Activated CD8-positive, alpha-beta T cell treated with anti-CD3 and anti-CD28 coated beads for 36 hours (primary cell): Measurements from ENCODE around the gene OSBPL8. TPM values are rescaled to one million over a fixed set of nuclear protein-coding genes. Genes with fewer than 3 reads are reported as not detected.

Source experiments
- ATAC-seq: fragments of 200-7000 bp; cut with Tn5 transposase; one replicate; pipeline ENCODE4 v1.10.0; 2021; ENCODE audit warnings: mild to moderate bottlenecking, moderate library complexity
- CTCF ChIA-PET: fragments of 350-600 bp; sonication (Branson Sonifier 250); formaldehyde crosslinking; loops from one replicate; lab custom pipeline; 2021; ENCODE audit warnings: antibody characterized with exemption; lab: Charles Lee
- POLR2A ChIA-PET: fragments of 350-600 bp; sonication (Branson Sonifier 250); formaldehyde crosslinking; loops from one replicate; lab custom pipeline; 2021; ENCODE audit warnings: antibody characterized with exemption; lab: Charles Lee
- DNase-seq: peaks from one replicate; pipeline ENCODE4 v3.0.0-alpha.2; 2020
- H3K27ac Mint-ChIP-seq: one replicate; pipeline ENCODE4 v1.8.0; 2021; ENCODE audit warnings: mild to moderate bottlenecking, mixed read lengths
- H3K27me3 Mint-ChIP-seq: one replicate; pipeline ENCODE4 v1.8.0; 2021; ENCODE audit warnings: mixed read lengths
- H3K36me3 Mint-ChIP-seq: one replicate; pipeline ENCODE4 v1.8.0; 2021; ENCODE audit warnings: low read depth, mixed read lengths
- H3K4me1 Mint-ChIP-seq: one replicate; pipeline ENCODE4 v1.8.0; 2021; ENCODE audit warnings: low read depth, mixed read lengths
- H3K4me3 Mint-ChIP-seq: one replicate; pipeline ENCODE4 v1.8.0; 2021; ENCODE audit warnings: mild to moderate bottlenecking, moderate library complexity, mixed read lengths
- H3K9me3 Mint-ChIP-seq: one replicate; pipeline ENCODE4 v1.8.0; 2021; ENCODE audit warnings: mixed read lengths
- CTCF ChIP-seq: fragments of 200-600 bp; IDR thresholded peaks from one replicate; pipeline ENCODE4 v1.8.0; 2022; ENCODE audit warnings: antibody characterized with exemption, mild to moderate bottlenecking
- intact Hi-C: fragments of 100-400 bp; cut with micrococcal nuclease; formaldehyde crosslinking; loops from one replicate; pipeline ENCODE4 v1.10.0; 2022
- total RNA-seq, 2 experiments: library from RNA; stranded (reverse); gene quantifications; one replicate each; pipeline ENCODE4 v1.2.3, GENCODE V29; 2021

Gene OSBPL8
- total RNA-seq, 2 experiments from 2014 or later: 81.1 to 85.6 TPM

- Mint-ChIP-seq H3K4me1 (peaks cover 7% of the 10 kb centered on the region), H3K27me3 (no peaks in the 10 kb centered on the region), H3K27ac (no peak overlapping the region), H3K4me3 (no peak overlapping the region), H3K9me3 (no peaks in the 10 kb centered on the region), H3K36me3 (no peaks in the 10 kb centered on the region)
- no peak for TF ChIP-seq CTCF
- ChIA-PET CTCF (no interaction called here), POLR2A (interaction anchor here (1.2 kb wide), 1 partner anchor 257 kb away, joined by 5 read pairs; the partner anchor contains the start of gene NAP1L1)
- DNase-seq (no peak), ATAC-seq (no peak)
- intact Hi-C loops: no loop called here
These were observed 218.0 kb downstream of the OSBPL8 start for GRCh38 chr12:76341436-76342030.

GRCh38 chr12:76340680-76341435 is 218.7 kb downstream of the OSBPL8 start:
- intact Hi-C loops: no loop called here

GRCh38 chr12:76337583-76337982 is 222.0 kb downstream of the OSBPL8 start:
- POLR2A ChIA-PET: no interaction called here
- no peaks in the 10 kb centered on the region for H3K4me1 Mint-ChIP-seq
- ATAC-seq: no peak
- no peak for TF ChIP-seq CTCF
- H3K27ac Mint-ChIP-seq: no peak overlapping the region
- intact Hi-C loops: no loop called here
- H3K9me3 Mint-ChIP-seq: no peaks in the 10 kb centered on the region
- CTCF ChIA-PET: interaction anchor here (0.9 kb wide), 1 partner anchor 21 kb away, joined by 3 read pairs; no protein-coding TSS in a partner anchor
- DNase-seq: no peak
- H3K36me3 Mint-ChIP-seq: no peaks in the 10 kb centered on the region
- peaks cover 1% of the 10 kb centered on the region for H3K27me3 Mint-ChIP-seq
- no peak overlapping the region for H3K4me3 Mint-ChIP-seq

More at GRCh38 chr12:76340680-76341435, 218.7 kb downstream of the OSBPL8 start:
- no peaks in the 10 kb centered on the region for H3K36me3 Mint-ChIP-seq
- H3K27me3 Mint-ChIP-seq: no peaks in the 10 kb centered on the region
- POLR2A ChIA-PET: interaction anchor here (1.2 kb wide), 1 partner anchor 257 kb away, joined by 5 read pairs; the partner anchor contains the start of gene NAP1L1
- no peaks in the 10 kb centered on the region for H3K9me3 Mint-ChIP-seq
- peaks cover 3% of the 10 kb centered on the region for H3K4me1 Mint-ChIP-seq
- ATAC-seq (no peak), DNase-seq (no peak)
- TF ChIP-seq CTCF: no peak
- CTCF ChIA-PET: no interaction called here
- no peak overlapping the region for H3K27ac Mint-ChIP-seq
- H3K4me3 Mint-ChIP-seq: no peak overlapping the region

GRCh38 chr12:76332606-76333005 is 227.0 kb downstream of the OSBPL8 start:
- ATAC-seq (no peak), DNase-seq (no peak)
- Mint-ChIP-seq H3K9me3 (no peaks in the 10 kb centered on the region), H3K4me1 (no peaks in the 10 kb centered on the region), H3K27ac (no peak overlapping the region), H3K4me3 (no peak overlapping the region), H3K27me3 (peaks cover 13% of the 10 kb centered on the region), H3K36me3 (no peaks in the 10 kb centered on the region)
- POLR2A ChIA-PET: no interaction called here
- intact Hi-C loops: no loop called here
- CTCF ChIA-PET: no interaction called here
- no peak for TF ChIP-seq CTCF

GRCh38 chr12:76329606-76330005 is 230.0 kb downstream of the OSBPL8 start:
- TF ChIP-seq CTCF: no peak

More at GRCh38 chr12:76329606-76330005, 230.0 kb downstream of the OSBPL8 start:
- Mint-ChIP-seq H3K27ac (no peak overlapping the region), H3K36me3 (no peaks in the 10 kb centered on the region), H3K27me3 (peaks cover 16% of the 10 kb centered on the region), H3K9me3 (no peaks in the 10 kb centered on the region), H3K4me3 (no peak overlapping the region), H3K4me1 (no peaks in the 10 kb centered on the region)
- ChIA-PET POLR2A (no interaction called here), CTCF (no interaction called here)
- DNase-seq (no peak), ATAC-seq (no peak)
- intact Hi-C loops: no loop called here
